GM13976 (cell line): Measurements from ENCODE around the gene COMMD7.

Experiments
- DNase-seq: peaks from one replicate; pipeline ENCODE4 v3.0.0; 2012; ENCODE audit warnings: low spot score
- CTCF ChIP-seq: IDR thresholded peaks from 2 replicates; pipeline ENCODE4 v1.5.1; 2012; ENCODE audit warnings: borderline replicate concordance, mild to moderate bottlenecking; ENCODE audit not compliant: insufficient read depth; ENCODE audit errors: extremely low read depth, missing control alignments, control extremely low read depth
- in situ Hi-C: fragments of 300-500 bp; cut with MboI; formaldehyde crosslinking; loops from one replicate; pipeline ENCODE4 v1.12.0; 2022; ENCODE audit warnings: low sequenced_read_pairs, mixed read lengths, inconsistent platforms; ENCODE audit not compliant: unreplicated experiment

The COMMD7 gene

DNA sequence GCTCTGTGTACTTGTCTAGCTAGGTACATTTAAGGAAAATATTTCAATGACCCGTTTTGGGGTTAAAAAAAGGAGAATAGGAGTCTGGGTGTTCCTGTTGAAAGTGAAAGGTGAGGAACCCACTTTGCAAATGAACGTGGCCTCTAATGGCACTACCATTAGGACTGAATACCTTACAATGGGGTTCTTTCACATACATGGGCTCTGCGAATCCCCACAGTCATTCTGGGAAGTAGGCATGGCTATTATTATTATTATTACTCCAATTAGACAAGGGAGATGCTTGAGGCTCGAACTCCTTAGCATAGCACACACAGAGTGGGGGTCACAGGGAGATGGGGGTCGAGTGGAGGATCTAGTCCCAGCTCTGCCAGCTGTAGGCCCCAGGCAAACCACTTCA, 12.9 kb upstream of the COMMD7 start:
- in situ Hi-C loops = no loop called here

GRCh38 chr20:32753731-32754130, 10.5 kb upstream of the COMMD7 start:
- in situ Hi-C loops = no loop called here
- no peak for DNase-seq

More for the DNA sequence above, 12.9 kb upstream of the COMMD7 start:
- no peak for TF ChIP-seq CTCF
- DNase-seq = no peak

DNA sequence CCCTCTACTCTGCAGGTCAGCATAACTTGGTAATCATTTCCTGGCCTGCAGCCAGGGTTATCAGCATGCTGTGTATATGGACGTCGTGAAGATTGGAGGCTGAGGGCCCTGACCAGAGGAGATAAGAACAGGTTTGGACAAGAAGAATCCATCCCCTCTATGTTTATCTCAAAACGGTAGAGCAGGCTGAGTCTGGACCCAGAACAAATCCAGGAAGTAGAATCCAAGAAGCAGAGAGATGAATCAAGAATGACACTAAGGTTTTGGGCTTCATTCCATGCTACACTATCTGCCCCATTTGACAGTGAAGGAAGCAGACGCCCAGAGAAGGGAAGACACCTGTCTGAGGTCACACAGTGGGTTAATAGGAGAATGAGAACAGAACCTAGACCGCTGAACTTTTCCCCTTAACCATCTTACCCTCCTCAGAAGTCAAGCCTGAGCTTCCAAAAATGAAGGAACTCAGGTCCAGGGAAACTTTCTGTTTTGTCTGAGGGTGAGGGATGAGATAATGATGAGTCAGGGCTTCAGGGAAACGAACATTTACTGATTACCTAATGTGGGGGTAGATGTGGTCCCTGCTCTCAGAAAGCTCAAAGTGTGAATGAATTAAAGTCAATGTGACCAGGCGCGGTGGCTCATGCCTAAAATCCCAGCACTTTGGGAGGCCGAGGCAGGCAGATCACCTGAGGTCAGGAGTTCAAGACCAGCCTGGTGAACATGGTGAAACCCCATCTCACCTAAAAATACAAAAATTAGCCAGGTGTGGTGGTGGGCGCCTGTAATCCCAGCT, 9.4 kb upstream of the COMMD7 start:
- no peak for DNase-seq
- in situ Hi-C loops = no loop called here
- TF ChIP-seq CTCF = no peak

More at GRCh38 chr20:32753731-32754130, 10.5 kb upstream of the COMMD7 start:
- TF ChIP-seq CTCF = no peak

GRCh38 chr20:32751702-32752457, 8.6 kb upstream of the COMMD7 start:
- in situ Hi-C loops = no loop called here
- no peak for DNase-seq
- TF ChIP-seq CTCF = no peak

GRCh38 chr20:32751293-32751692, 8.0 kb upstream of the COMMD7 start:
- TF ChIP-seq CTCF = no peak
- in situ Hi-C loops = no loop called here
- DNase-seq = no peak

DNA sequence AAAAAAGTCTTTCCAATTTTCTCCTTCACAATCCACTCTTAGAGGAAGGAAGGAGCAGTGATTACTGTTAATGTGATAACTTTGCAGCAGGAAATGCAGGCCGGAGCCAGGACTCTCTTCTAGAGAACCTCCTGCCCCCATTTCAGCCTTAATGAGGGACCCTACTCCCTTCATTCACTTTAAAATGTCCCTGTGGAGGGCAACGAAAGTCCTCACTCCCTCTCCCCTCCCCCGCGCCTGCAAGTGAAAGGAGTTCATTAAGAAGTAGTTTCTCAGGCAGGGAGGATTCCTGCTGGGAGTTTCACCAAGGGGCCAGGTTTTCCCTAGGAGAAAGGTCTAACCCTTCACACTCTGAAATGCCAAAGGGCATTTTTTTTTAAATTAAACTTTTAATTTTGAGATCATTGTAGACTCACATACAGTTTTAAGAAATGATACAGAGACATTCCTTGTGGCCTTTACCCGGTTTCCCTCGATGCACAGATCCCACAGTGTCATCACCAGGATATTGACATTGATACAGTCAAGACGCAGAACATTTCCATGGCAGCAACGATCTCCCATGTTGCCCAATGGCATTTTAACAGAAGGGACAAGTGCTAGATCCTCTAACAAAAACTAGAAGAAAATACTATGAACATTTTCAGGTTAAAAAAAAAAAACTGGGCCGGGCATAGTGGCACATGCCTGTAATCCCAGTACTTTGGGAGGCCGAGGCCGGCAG, 6.8 kb upstream of the COMMD7 start:
- DNase-seq = no peak
- in situ Hi-C loops = no loop called here
- TF ChIP-seq CTCF = no peak
